HepG2 (cell line): ENCODE results near the gene ENG. TPM values are rescaled to one million over a fixed set of nuclear protein-coding genes. Genes with fewer than 3 reads are reported as not detected.
A peak's percentile ranks its signal among the peaks of the same experiment; 100 is the strongest.

Source experiments
- ASH2L ChIP-seq: fragments of 300-600, 200-600 bp; sonication (generic); IDR thresholded peaks from 2 replicates; pipeline ENCODE4 v1.7.0; 2017; ENCODE audit warnings: low read depth, mild to moderate bottlenecking, moderate library complexity, mixed read lengths, low read length; ENCODE audit not compliant: insufficient read length
- CREM ChIP-seq, 2 experiments: sonication (generic) in 1 of 2; formaldehyde crosslinking in 1 of 2; IDR thresholded peaks; 2 replicates each; pipeline versions ENCODE4 v1.4.0 to v1.6.1; 2016 to 2020; ENCODE audit warnings: antibody characterized with exemption in 1 of 2, mild to moderate bottlenecking in 1 of 2, missing genetic modification reagents in 1 of 2
- EED ChIP-seq: sonication (generic); formaldehyde crosslinking; IDR thresholded peaks from 2 replicates; pipeline ENCODE4 v1.5.0; 2020; ENCODE audit warnings: mild to moderate bottlenecking, missing genetic modification reagents
- FOXM1 ChIP-seq: sonication (generic); formaldehyde crosslinking; IDR thresholded peaks from 2 replicates; pipeline ENCODE4 v1.5.0; 2020; ENCODE audit warnings: missing genetic modification reagents
- HES4 ChIP-seq: sonication (generic); formaldehyde crosslinking; IDR thresholded peaks from 2 replicates; pipeline ENCODE4 v1.9.0; 2021; ENCODE audit warnings: mild to moderate bottlenecking, missing genetic modification reagents, borderline replicate concordance
- HIVEP1 ChIP-seq: sonication (generic); formaldehyde crosslinking; IDR thresholded peaks from 2 replicates; pipeline ENCODE4 v1.4.0; 2020; ENCODE audit warnings: mild to moderate bottlenecking, missing genetic modification reagents
- HOXD1 ChIP-seq: sonication (generic); formaldehyde crosslinking; IDR thresholded peaks from 2 replicates; pipeline ENCODE4 v1.5.0; 2020; ENCODE audit warnings: missing genetic modification reagents
- MAF1 ChIP-seq: sonication (generic); formaldehyde crosslinking; IDR thresholded peaks from 2 replicates; pipeline ENCODE4 v1.5.0; 2020; ENCODE audit warnings: missing genetic modification reagents, borderline replicate concordance
- MLLT10 ChIP-seq: sonication (generic); formaldehyde crosslinking; IDR thresholded peaks from 2 replicates; pipeline ENCODE4 v1.4.0; 2020; ENCODE audit warnings: missing genetic modification reagents
- NCOA1 ChIP-seq: sonication (generic); formaldehyde crosslinking; IDR thresholded peaks from 2 replicates; pipeline ENCODE4 v1.9.0; 2021; ENCODE audit warnings: missing genetic modification reagents
- NFE2 ChIP-seq: sonication (generic); formaldehyde crosslinking; IDR thresholded peaks from 2 replicates; pipeline ENCODE4 v1.4.0; 2020; ENCODE audit warnings: missing genetic modification reagents
- NR2F1 ChIP-seq, 2 experiments: fragments of 450-650 bp in 1 of 2; formaldehyde crosslinking in 1 of 2; IDR thresholded peaks; 2 replicates each; pipeline versions ENCODE4 v1.5.0 to v1.6.1; 2016 to 2020; ENCODE audit warnings: mild to moderate bottlenecking in 1 of 2, missing compliant biosample characterization in 1 of 2, missing genetic modification reagents in 1 of 2, moderate library complexity in 1 of 2
- RAD51 ChIP-seq: fragments of 450-650 bp; IDR thresholded peaks from 2 replicates; pipeline ENCODE4 v1.6.1; 2016; ENCODE audit warnings: borderline replicate concordance
- RFX5 ChIP-seq: IDR thresholded peaks from 2 replicates; pipeline ENCODE4 v1.6.1; 2011; ENCODE audit warnings: low read depth, low read length, improper control_type of control experiment
- SMARCC2 ChIP-seq: fragments of 450-650 bp; IDR thresholded peaks from 2 replicates; pipeline ENCODE4 v1.6.1; 2017; ENCODE audit warnings: antibody characterized with exemption, mild to moderate bottlenecking
- STAT5B ChIP-seq: sonication (generic); formaldehyde crosslinking; IDR thresholded peaks from 2 replicates; pipeline ENCODE4 v1.4.0; 2020; ENCODE audit warnings: missing genetic modification reagents
- ZFX ChIP-seq: sonication (generic); formaldehyde crosslinking; IDR thresholded peaks from 2 replicates; pipeline ENCODE4 v1.4.0; 2020; ENCODE audit warnings: mild to moderate bottlenecking, low read depth, missing genetic modification reagents, moderate library complexity
- ZNF296 ChIP-seq: sonication (generic); formaldehyde crosslinking; conservative IDR thresholded peaks from 2 replicates; pipeline ENCODE4 v1.5.0; 2020; ENCODE audit warnings: mild to moderate bottlenecking, missing genetic modification reagents
- ZNF790 ChIP-seq: sonication (generic); formaldehyde crosslinking; IDR thresholded peaks from 2 replicates; pipeline ENCODE4 v1.8.0; 2022; ENCODE audit warnings: missing genetic modification reagents, mild to moderate bottlenecking, borderline replicate concordance
- polyA plus RNA-seq, 8 experiments: library from polyadenylated mRNA; depleted of rRNA in 3 of 8; stranded (reverse) in 7 of 8; unstranded in 1 of 8; fragments of >200 nt; fragmentation: Illumina TruSeq in 4 of 8; extraction: Trizol in 4 of 8; gene quantifications; 2 replicates each; pipeline versions ENCODE4 v1.2.1 to v1.2.3, GENCODE V29; 2011 to 2016; ENCODE audit warnings: low read depth in 4 of 8, missing spikeins in 1 of 8, mixed read lengths in 1 of 8; ENCODE audit not compliant: insufficient read depth in 1 of 8
- total RNA-seq, 5 experiments: library from RNA; depleted of rRNA; stranded (reverse); fragments of >200 nt; fragmentation: Illumina TruSeq; extraction: Trizol; gene quantifications; 2 replicates each; pipeline ENCODE4 v1.2.3, GENCODE V29; 2016; ENCODE audit warnings: low read depth in 1 of 5
- TF ChIP-seq, protein P1 (sequence below): sonication (generic); formaldehyde crosslinking; IDR thresholded peaks from 2 replicates; pipeline ENCODE4 v1.5.1; 2020; ENCODE audit warnings: mild to moderate bottlenecking, missing genetic modification reagents, moderate library complexity
- TF ChIP-seq, protein P2 (sequence below): sonication (generic); formaldehyde crosslinking; IDR thresholded peaks from 2 replicates; pipeline ENCODE4 v1.4.0; 2020; ENCODE audit warnings: missing genetic modification reagents
- TF ChIP-seq, protein P3 (sequence below): conservative IDR thresholded peaks from 2 replicates; pipeline ENCODE4 v1.6.1; 2018; ENCODE audit warnings: missing genetic modification reagents

The ENG gene
- total and polyA plus RNA-seq, 2 of the 13 experiments (the other 11 are each of a cell fraction or from before 2014, with no cell fraction given) = 0.02 to 1.1 TPM

DNA sequence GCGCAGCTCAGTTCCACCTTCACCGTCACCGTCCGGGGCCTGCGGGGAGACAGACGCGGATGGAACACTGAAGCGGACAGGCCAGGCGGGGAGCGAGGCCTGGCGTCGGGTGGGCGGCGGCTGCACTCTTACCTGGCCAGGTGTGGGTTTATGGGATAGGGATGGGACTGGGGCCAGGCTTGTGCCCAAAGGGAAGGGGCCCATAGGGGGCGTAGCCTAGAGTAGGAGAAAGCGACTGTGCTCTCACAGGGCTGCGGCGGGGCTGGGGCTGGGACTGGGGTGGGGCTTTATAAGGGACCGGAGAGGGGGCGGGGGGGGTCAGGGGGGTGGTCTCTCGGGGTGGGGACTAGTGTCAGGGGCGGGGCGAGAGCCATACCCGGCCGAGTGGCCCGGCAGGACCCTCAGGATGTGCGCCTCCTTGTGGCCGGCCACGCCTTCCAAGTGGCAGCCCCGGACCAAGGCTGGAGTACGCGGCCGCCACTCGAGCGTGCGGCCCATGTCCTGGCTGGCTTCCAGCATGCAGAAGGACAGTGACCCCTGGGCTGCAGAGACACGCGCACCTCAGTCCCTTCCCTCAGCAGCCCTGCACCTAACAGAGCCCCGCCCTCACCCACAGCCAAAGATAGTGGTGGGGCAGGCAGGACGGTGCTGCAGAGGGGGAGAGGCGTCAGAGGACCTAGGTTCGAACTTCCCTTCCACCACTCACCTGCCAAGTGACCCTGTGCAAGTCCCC is 29.0 kb downstream of the ENG start (continued):
- TF ChIP-seq HOXD1 (CRISPR knock-in tag) (no peak; the same call in 1 of the 2 replicates), EED (CRISPR knock-in tag) (no peak), NCOA1 (CRISPR knock-in tag) (no peak), MAF1 (no peak), RAD51 (no peak), STAT5B (CRISPR knock-in tag) (no peak), RFX5 (no peak), HIVEP1 (CRISPR knock-in tag) (no peak), ZFX (CRISPR knock-in tag) (peak; percentile 73), CREM (IDR thresholded peaks at IDR 0.05) (no peak), CREM (CRISPR knock-in tag; IDR thresholded peaks at IDR 0.05) (no peak), SMARCC2 (no peak), NFE2 (CRISPR knock-in tag) (no peak), MLLT10 (CRISPR knock-in tag) (no peak), FOXM1 (CRISPR knock-in tag) (no peak), ZNF296 (CRISPR knock-in tag) (no peak), HES4 (no peak), ASH2L (no peak), NR2F1 (CRISPR knock-in tag; IDR thresholded peaks at IDR 0.05) (peak in 1 of 2 experiments; percentile 56; a peak in 1 of 4 replicates), ZNF790 (CRISPR knock-in tag) (no peak)
- TF ChIP-seq, protein P1, sequence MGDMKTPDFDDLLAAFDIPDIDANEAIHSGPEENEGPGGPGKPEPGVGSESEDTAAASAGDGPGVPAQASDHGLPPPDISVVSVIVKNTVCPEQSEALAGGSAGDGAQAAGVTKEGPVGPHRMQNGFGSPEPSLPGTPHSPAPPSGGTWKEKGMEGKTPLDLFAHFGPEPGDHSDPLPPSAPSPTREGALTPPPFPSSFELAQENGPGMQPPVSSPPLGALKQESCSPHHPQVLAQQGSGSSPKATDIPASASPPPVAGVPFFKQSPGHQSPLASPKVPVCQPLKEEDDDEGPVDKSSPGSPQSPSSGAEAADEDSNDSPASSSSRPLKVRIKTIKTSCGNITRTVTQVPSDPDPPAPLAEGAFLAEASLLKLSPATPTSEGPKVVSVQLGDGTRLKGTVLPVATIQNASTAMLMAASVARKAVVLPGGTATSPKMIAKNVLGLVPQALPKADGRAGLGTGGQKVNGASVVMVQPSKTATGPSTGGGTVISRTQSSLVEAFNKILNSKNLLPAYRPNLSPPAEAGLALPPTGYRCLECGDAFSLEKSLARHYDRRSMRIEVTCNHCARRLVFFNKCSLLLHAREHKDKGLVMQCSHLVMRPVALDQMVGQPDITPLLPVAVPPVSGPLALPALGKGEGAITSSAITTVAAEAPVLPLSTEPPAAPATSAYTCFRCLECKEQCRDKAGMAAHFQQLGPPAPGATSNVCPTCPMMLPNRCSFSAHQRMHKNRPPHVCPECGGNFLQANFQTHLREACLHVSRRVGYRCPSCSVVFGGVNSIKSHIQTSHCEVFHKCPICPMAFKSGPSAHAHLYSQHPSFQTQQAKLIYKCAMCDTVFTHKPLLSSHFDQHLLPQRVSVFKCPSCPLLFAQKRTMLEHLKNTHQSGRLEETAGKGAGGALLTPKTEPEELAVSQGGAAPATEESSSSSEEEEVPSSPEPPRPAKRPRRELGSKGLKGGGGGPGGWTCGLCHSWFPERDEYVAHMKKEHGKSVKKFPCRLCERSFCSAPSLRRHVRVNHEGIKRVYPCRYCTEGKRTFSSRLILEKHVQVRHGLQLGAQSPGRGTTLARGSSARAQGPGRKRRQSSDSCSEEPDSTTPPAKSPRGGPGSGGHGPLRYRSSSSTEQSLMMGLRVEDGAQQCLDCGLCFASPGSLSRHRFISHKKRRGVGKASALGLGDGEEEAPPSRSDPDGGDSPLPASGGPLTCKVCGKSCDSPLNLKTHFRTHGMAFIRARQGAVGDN (CRISPR knock-in tag) = peak; percentile 82
- TF ChIP-seq, protein P2, sequence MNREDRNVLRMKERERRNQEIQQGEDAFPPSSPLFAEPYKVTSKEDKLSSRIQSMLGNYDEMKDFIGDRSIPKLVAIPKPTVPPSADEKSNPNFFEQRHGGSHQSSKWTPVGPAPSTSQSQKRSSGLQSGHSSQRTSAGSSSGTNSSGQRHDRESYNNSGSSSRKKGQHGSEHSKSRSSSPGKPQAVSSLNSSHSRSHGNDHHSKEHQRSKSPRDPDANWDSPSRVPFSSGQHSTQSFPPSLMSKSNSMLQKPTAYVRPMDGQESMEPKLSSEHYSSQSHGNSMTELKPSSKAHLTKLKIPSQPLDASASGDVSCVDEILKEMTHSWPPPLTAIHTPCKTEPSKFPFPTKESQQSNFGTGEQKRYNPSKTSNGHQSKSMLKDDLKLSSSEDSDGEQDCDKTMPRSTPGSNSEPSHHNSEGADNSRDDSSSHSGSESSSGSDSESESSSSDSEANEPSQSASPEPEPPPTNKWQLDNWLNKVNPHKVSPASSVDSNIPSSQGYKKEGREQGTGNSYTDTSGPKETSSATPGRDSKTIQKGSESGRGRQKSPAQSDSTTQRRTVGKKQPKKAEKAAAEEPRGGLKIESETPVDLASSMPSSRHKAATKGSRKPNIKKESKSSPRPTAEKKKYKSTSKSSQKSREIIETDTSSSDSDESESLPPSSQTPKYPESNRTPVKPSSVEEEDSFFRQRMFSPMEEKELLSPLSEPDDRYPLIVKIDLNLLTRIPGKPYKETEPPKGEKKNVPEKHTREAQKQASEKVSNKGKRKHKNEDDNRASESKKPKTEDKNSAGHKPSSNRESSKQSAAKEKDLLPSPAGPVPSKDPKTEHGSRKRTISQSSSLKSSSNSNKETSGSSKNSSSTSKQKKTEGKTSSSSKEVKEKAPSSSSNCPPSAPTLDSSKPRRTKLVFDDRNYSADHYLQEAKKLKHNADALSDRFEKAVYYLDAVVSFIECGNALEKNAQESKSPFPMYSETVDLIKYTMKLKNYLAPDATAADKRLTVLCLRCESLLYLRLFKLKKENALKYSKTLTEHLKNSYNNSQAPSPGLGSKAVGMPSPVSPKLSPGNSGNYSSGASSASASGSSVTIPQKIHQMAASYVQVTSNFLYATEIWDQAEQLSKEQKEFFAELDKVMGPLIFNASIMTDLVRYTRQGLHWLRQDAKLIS = no peak
- TF ChIP-seq, protein P3, sequence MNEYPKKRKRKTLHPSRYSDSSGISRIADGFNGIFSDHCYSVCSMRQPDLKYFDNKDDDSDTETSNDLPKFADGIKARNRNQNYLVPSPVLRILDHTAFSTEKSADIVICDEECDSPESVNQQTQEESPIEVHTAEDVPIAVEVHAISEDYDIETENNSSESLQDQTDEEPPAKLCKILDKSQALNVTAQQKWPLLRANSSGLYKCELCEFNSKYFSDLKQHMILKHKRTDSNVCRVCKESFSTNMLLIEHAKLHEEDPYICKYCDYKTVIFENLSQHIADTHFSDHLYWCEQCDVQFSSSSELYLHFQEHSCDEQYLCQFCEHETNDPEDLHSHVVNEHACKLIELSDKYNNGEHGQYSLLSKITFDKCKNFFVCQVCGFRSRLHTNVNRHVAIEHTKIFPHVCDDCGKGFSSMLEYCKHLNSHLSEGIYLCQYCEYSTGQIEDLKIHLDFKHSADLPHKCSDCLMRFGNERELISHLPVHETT = no peak
